Liver (tissue), 9 donors: Measurements from ENCODE around the gene DOCK1. TPM values are rescaled to one million over a fixed set of nuclear protein-coding genes. Genes with fewer than 3 reads are reported as not detected.

Source experiments
- DNase-seq: peaks from one replicate; pipeline ENCODE4 v3.0.0-alpha.2; 2017; ENCODE audit warnings: low spot score
- H3K27ac ChIP-seq, 2 donors: one replicate each; pipeline ENCODE4 v1.7.0; 2013; ENCODE audit warnings: inconsistent platforms in 2 of 2, low read length in 2 of 2, control low read depth in 1 of 2, low read depth in 1 of 2, mild to moderate bottlenecking in 1 of 2
- H3K27me3 ChIP-seq, 4 donors: one replicate each; pipeline versions ENCODE4 v1.6.1 to v1.7.0; 2013; ENCODE audit warnings: low read length in 3 of 4, inconsistent platforms in 1 of 4, mild to moderate bottlenecking in 1 of 4, moderate library complexity in 1 of 4; ENCODE audit not compliant: control insufficient read depth in 4 of 4, insufficient read depth in 4 of 4
- H3K36me3 ChIP-seq, 4 donors: one replicate each; pipeline versions ENCODE4 v1.6.1 to v1.7.0; 2013; ENCODE audit warnings: low read length in 3 of 4, mild to moderate bottlenecking in 3 of 4, low read depth in 1 of 4, moderate library complexity in 1 of 4; ENCODE audit not compliant: control insufficient read depth in 4 of 4, insufficient read depth in 3 of 4
- H3K4me1 ChIP-seq, 4 donors: one replicate each; pipeline versions ENCODE4 v1.6.1 to v1.7.0; 2013; ENCODE audit warnings: low read length in 3 of 4, mild to moderate bottlenecking in 3 of 4, moderate library complexity in 1 of 4; ENCODE audit not compliant: control insufficient read depth in 4 of 4, insufficient read depth in 4 of 4
- H3K4me3 ChIP-seq, 3 donors: one replicate each; pipeline versions ENCODE4 v1.6.1 to v1.7.0; 2013; ENCODE audit warnings: low read length in 3 of 3, control low read depth in 1 of 3, low read depth in 1 of 3, mild to moderate bottlenecking in 1 of 3
- H3K9ac ChIP-seq, 2 donors: one replicate each; pipeline ENCODE4 v1.7.0; 2013; ENCODE audit warnings: low read length in 2 of 2, mild to moderate bottlenecking in 2 of 2, moderate library complexity in 2 of 2, control low read depth in 1 of 2, low read depth in 1 of 2
- H3K9me3 ChIP-seq, 4 donors: one replicate each; pipeline versions ENCODE4 v1.6.1 to v1.7.0; 2013; ENCODE audit warnings: low read length in 3 of 4; ENCODE audit not compliant: control insufficient read depth in 4 of 4
- ATF3 ChIP-seq: IDR thresholded peaks from 2 replicates; pipeline ENCODE4 v1.6.1; 2016; ENCODE audit warnings: antibody characterized with exemption
- CTCF ChIP-seq: fragments of 150-350 bp; IDR thresholded peaks from 2 replicates; pipeline ENCODE4 v1.5.1; 2017; ENCODE audit warnings: improper control_type of control experiment, low read depth, low read length; ENCODE audit not compliant: missing input control
- EGR1 ChIP-seq, 2 donors: IDR thresholded peaks; 2 replicates each; pipeline ENCODE4 v1.6.1; 2016 to 2018; ENCODE audit warnings: antibody characterized with exemption in 2 of 2, low read depth in 2 of 2
- FOXA1 ChIP-seq: IDR thresholded peaks from 2 replicates; pipeline ENCODE4 v1.6.1; 2016; ENCODE audit warnings: antibody characterized with exemption
- FOXA2 ChIP-seq: IDR thresholded peaks from 2 replicates; pipeline ENCODE4 v1.6.1; 2016; ENCODE audit warnings: antibody characterized with exemption
- GABPA ChIP-seq, 2 donors: IDR thresholded peaks in 1 of 2; conservative IDR thresholded peaks in 1 of 2; 2 replicates each; pipeline ENCODE4 v1.6.1; 2016; ENCODE audit warnings: antibody characterized with exemption in 2 of 2, mild to moderate bottlenecking in 1 of 2, moderate library complexity in 1 of 2
- HNF4A ChIP-seq, 2 donors: conservative IDR thresholded peaks; 2 replicates each; pipeline ENCODE4 v1.6.1; 2016; ENCODE audit warnings: antibody characterized with exemption in 2 of 2, mild to moderate bottlenecking in 2 of 2
- JUND ChIP-seq, 2 donors: IDR thresholded peaks; 2 replicates each; pipeline ENCODE4 v1.6.1; 2016; ENCODE audit warnings: antibody characterized with exemption in 2 of 2
- MAX ChIP-seq: IDR thresholded peaks from 2 replicates; pipeline ENCODE4 v1.6.1; 2016; ENCODE audit warnings: antibody characterized with exemption
- NR2F2 ChIP-seq: IDR thresholded peaks from 2 replicates; pipeline ENCODE4 v1.6.1; 2016; ENCODE audit warnings: antibody characterized with exemption
- REST ChIP-seq: IDR thresholded peaks from 2 replicates; pipeline ENCODE4 v1.6.1; 2016; ENCODE audit warnings: antibody characterized with exemption, mild to moderate bottlenecking
- RXRA ChIP-seq, 2 donors: IDR thresholded peaks; 2 replicates each; pipeline ENCODE4 v1.6.1; 2017 to 2018; ENCODE audit warnings: antibody characterized with exemption in 2 of 2, mild to moderate bottlenecking in 1 of 2
- SP1 ChIP-seq: IDR thresholded peaks from 2 replicates; pipeline ENCODE4 v1.6.1; 2018; ENCODE audit warnings: antibody characterized with exemption, mild to moderate bottlenecking
- TAF1 ChIP-seq: conservative IDR thresholded peaks from 2 replicates; pipeline ENCODE4 v1.6.1; 2016; ENCODE audit warnings: antibody characterized with exemption, mild to moderate bottlenecking
- YY1 ChIP-seq: IDR thresholded peaks from 2 replicates; pipeline ENCODE4 v1.6.1; 2016; ENCODE audit warnings: antibody characterized with exemption, mild to moderate bottlenecking
- WGBS: extraction: QIAGEN DNeasy Blood & Tissue Kit; methylation state at CpG from one replicate; pipeline ENCODE4 v1.1.7; 2013; 5-methylcytosine and 5-hydroxymethylcytosine counted together
- polyA plus RNA-seq, 2 donors: library from polyadenylated mRNA; stranded (reverse) in 1 of 2; unstranded in 1 of 2; fragments of 200-250 nt in 1 of 2; fragments of >200 nt in 1 of 2; fragmentation: Nextera tagmentation in 1 of 2; extraction: Ambion mirVana in 1 of 2; gene quantifications; one replicate each; pipeline versions ENCODE4 v1.2.1 to v1.2.3, GENCODE V29; 2013 to 2015
- total RNA-seq, 2 donors: library from RNA; depleted of rRNA; stranded (reverse); fragments of >200 nt; gene quantifications; one replicate each; pipeline ENCODE4 v1.2.3, GENCODE V29; 2014
- donor health status: healthy.
- donor health status: healthy.
- donor health status: healthy.
- donor health status: healthy.
- donor health status: healthy.

DOCK1 gene
- total and polyA plus RNA-seq, 4 donors, result 3.8 to 28.8 (median 9.1) TPM

- Histone ChIP-seq H3K36me3 (peaks cover 0 to 3% (median 0%) of the 10 kb centered on the region in 4 donors), H3K9ac (no peak overlapping the region), H3K27me3 (no peaks in the 10 kb centered on the region), H3K4me1 (peaks cover 0 to 4% (median 3%) of the 10 kb centered on the region in 4 donors), H3K27ac (no peak overlapping the region), H3K4me3 (no peak overlapping the region), H3K9me3 (no peaks in the 10 kb centered on the region)
- WGBS, result 74% methylated on average over 6 of the region's 6 CpGs
- DNase-seq, result no peak
- TF ChIP-seq FOXA2 (no peak), NR2F2 (no peak), EGR1 (IDR thresholded peaks at IDR 0.05; ENCODE audit: low read depth in 2 of 2) (no peak), MAX (no peak), FOXA1 (no peak), TAF1 (no peak), JUND (IDR thresholded peaks at IDR 0.05) (no peak), RXRA (IDR thresholded peaks at IDR 0.05) (no peak)
Observed at GRCh38 chr10:126924180-126924914, 19.1 kb downstream of the DOCK1 start.

GRCh38 chr10:126924915-126925300 lies 19.7 kb downstream of the DOCK1 start:
- H3K36me3 ChIP-seq, result peaks cover 0 to 3% (median 0%) of the 10 kb centered on the region in 4 donors
- peaks cover 0 to 7% (median 1%) of the 10 kb centered on the region in 4 donors for H3K4me1 ChIP-seq
- H3K9me3 ChIP-seq, result no peaks in the 10 kb centered on the region
- DNase-seq, result no peak
- H3K27ac ChIP-seq, result no peak overlapping the region
- no peak for TF ChIP-seq RXRA (IDR thresholded peaks at IDR 0.05)
- TF ChIP-seq SP1, result no peak
- no peak for TF ChIP-seq FOXA1
- TF ChIP-seq NR2F2, result no peak
- TF ChIP-seq JUND (IDR thresholded peaks at IDR 0.05), result no peak
- TF ChIP-seq FOXA2, result no peak
- TF ChIP-seq YY1, result no peak
- no peak for TF ChIP-seq HNF4A (conservative IDR thresholded peaks at IDR 0.05)
- TF ChIP-seq REST, result no peak
- TF ChIP-seq CTCF, result no peak
- TF ChIP-seq GABPA (IDR thresholded peaks at IDR 0.05 in 1 of 2, conservative IDR thresholded peaks at IDR 0.05 in 1 of 2), result no peak
- TF ChIP-seq ATF3, result no peak
- TF ChIP-seq TAF1, result no peak
- no peak for TF ChIP-seq EGR1 (IDR thresholded peaks at IDR 0.05; ENCODE audit: low read depth in 2 of 2)
- no peak overlapping the region for H3K9ac ChIP-seq
- 80% methylated on average over 3 of the region's 3 CpGs for WGBS
- H3K4me3 ChIP-seq, result no peak overlapping the region
- no peaks in the 10 kb centered on the region for H3K27me3 ChIP-seq
